ENCODE data around the gene TNNT3.
A peak's percentile ranks its signal among the peaks of the same experiment; 100 is the strongest.

Gene TNNT3

DNA sequence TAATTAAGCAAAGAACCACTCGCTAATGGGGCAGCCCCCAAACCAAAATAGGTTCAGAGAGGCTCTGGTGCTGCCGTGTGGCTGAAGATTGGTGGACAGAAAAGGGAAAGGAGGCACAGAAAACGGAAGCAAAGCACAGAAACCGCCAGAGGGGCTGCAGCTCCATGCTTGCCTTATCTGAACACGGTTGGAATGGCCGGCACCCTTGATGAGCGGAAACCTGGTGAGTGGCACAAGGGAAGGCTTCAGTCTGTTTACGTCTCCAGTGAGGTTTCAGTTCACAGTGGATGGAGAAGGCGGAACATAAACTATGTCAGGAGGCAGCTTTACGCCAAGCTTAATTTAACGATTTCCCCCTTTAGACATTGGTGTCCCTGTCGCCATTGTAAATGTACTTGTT is 22.6 kb upstream of the TNNT3 start:
- no peak for DNase-seq (ENCODE audit: low read depth in 2 of 2)

DNA sequence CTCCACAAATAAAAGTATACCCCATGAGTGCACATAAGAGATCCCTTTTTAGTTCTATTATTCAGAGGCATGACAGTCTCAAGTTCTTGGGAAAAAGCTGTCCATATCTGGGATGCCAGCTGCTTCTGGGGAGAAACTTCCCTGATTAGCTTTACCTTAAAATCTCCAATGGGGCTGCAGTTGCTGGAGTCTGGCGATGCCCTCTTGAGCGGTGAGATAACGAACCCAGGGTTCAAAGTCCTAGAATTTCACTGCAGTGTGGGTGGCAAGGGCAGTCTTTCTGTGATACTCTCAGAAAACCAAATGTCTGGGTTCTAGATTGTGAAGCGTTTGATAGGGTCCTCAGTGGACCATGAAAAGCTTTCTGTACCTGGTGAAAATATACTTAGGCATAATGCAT is 20.4 kb upstream of the TNNT3 start:
- DNase-seq (ENCODE audit: low read depth in 2 of 2): no peak

DNA sequence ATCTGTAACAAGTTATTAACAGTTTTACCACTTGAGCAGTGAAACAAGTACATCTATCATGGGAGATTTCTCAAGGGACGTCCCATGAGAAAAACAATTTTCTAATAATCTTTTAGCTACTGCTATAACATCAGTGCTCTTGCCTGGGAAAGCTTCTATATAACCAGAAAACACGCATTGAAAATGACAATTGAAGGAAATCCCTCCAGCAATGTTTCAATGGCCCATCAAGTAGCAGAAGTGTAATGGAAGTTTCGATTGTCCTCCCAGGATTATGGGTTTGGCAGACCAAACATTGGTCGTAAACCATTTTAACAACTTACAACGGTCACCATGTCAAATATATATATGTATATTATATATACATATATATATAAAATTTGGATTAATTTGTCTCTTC is 19.8 kb upstream of the TNNT3 start:
- DNase-seq (ENCODE audit: low read depth in 2 of 2): no peak

DNA sequence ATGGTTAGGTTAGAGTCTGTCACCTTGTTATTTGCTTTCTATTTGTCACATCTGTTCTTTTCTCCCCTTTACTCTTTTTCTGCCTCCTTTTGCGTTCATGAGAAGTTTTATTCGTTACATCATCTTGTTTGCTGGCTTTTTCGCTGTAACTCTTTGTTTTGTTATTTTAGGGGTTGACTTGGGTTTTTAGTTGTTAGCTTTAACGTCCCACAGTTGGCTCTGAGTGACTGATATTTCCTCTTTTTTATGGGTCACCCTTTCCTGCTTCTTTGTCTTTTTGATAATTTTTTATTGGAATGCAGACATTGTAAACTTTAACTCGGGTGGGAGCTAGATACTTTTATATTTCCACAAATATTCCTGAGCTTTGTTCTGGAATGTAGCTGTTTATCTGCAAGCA is 13.3 kb upstream of the TNNT3 start:
- DNase-seq (ENCODE audit: low read depth in 2 of 2): no peak

DNA sequence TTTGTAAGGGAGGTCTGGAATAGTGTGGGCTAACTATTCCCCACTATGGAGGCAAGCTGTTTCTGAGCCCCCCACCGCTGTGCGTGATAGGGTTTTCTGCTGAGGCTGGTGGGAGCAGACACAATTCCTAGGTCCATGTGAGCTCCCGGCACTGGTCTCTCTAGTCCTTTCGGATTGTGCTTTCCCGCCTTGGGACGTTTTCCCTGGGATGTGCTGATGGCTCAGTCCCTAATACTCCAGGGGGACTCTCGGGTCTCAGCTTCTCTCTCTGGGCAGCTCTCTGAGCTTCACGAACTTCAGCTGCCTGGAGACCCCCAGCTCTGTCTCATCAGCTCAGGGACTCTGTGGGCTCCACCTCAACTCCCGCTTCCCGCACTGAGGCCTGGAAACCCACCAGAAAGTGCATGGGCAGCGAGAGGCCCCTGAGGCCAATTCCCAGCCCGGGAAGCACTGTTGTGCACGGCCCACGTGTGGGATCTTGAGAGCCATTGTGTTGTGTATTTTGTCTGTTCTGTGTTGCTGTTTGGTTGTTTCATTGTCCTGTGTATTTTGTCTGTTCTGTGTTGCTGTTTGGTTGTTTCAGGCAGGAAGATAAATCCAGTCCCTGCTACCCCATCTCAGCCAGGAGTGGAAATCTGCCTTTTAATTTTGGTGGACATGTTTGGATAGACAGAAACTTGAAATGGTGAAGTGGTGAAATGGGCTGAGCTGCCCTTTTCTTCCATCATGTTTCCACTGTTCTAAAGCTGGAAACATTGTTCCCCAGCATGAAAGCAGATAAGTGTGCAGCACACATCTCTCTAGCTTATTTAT is 12.7 kb upstream of the TNNT3 start:
- no peak for DNase-seq (ENCODE audit: low read depth in 2 of 2)

DNA sequence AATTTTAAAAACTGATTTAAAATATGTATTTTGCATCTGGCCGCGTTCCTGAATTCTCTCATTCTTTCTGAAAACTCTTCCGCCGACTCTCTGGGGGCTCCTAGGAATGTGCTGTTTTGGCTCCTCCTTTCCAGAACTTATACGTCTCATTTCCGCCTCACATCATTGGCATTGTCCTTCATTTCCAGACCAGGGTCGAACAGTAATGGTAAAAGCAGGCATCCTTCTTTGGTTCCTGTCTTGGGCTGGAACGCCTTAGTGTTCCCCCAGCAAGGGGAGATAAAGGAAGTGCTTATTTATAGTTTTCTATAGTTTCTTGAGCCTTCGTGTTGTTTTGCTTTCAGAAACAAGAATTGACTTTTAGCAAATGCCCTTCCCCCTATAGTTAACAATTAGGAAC is 10.9 kb upstream of the TNNT3 start:
- DNase-seq (ENCODE audit: low read depth in 2 of 2): peak; percentile 41 to 44

DNA sequence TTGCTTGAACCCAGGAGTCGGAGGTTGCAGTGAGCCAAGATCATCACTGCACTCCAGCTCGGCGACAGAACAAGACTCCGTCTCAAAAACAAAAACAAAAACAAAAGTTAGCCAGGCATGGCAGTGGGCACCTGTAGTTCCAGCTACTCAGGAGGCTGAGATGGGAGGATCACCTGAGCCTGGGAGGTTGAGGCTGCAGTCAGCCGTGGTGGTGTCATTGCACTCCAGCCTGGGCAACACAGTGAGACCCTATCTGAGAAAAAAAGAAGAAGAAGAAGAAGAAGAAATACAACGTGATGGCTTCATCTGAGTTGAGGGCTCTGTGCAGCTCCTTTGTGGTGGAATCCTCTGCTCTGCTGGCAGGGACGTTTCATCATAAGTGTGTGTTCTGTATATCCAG is 10.0 kb upstream of the TNNT3 start:
- DNase-seq (ENCODE audit: low read depth in 2 of 2): no peak

DNA sequence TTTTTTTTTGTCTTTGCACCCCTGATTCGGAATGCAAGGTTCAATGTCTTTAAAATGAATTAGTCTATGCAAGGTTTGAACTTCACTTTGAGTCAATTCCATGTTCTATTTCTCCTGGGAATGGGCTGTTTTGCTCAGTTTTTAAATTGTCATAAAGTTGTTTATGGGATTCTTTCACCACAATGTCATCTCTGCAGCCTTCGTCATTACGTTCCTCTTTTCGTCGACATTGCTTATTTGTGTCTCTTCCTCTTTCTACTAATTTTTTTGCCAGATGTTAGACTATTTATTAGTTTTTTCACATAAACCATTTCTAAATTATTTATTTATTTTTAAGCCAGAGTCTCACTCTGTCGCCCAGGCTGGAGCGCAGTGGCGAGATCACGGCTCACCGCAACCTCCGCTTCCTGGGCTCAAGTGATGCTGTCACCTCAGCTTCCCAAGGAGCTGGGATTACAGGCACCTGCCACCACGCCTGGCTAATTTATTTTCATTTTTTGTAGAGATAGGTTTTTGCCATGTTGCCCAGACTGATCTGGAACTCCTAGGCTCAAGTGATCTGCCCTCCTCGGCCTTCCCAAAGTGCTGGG is 7.1 kb upstream of the TNNT3 start:
- no peak for DNase-seq (ENCODE audit: low read depth in 2 of 2)

DNA sequence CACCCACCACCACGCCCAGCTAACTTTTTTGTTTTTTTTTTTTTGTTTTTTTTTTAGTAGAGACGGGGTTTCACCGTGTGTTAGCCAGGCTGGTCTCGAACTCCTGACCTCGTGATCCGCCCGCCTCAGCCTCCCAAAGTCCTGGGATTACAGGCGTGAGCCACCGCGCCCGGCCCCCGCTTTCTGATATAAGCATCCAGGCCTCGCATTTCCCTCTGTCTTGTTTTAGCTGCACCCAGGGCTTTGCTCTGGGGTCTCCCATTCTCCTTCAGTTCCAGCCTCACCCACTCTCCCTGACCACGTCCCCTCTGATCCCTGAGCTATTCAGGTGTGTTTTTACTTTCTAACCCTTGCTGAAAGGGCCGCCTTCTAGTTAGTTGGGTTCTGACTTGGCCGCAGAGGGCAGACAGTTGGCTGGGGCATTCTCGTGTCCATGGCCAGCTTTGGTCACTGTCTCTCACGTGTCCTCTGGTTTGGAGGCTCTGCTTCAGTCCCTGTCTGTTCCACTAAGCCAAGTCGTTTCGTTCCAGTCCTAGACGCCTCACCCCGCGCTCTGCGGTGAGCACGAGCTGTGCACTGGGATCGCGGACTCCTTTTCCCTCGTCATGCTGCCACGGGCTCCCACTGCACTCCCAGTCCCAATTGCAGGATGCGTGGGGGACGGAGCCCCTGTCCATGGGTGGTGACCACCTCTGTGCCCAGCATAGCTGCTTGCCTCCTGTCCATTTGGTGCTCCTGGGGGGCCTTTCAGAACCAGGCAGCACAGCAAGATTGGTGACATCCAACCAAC is 6.0 kb upstream of the TNNT3 start:
- DNase-seq (ENCODE audit: low read depth in 2 of 2): no peak

DNA sequence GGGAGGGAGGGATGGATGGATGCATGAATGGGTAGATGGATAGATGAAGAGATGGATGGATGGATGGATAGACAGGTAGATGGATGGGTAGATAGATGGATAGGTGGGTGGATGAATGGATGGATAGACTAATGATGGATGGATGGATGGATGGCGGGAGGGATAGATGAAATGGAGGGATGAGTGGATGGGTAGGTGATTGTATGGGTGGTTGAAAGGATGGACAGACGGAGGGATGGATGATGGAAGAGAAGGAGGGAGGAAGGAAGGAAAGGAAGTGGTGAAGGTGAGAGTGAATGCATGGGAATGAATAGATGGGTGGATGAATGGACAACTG is 3.7 kb upstream of the TNNT3 start:
- no peak for DNase-seq (ENCODE audit: low read depth in 2 of 2)

DNA sequence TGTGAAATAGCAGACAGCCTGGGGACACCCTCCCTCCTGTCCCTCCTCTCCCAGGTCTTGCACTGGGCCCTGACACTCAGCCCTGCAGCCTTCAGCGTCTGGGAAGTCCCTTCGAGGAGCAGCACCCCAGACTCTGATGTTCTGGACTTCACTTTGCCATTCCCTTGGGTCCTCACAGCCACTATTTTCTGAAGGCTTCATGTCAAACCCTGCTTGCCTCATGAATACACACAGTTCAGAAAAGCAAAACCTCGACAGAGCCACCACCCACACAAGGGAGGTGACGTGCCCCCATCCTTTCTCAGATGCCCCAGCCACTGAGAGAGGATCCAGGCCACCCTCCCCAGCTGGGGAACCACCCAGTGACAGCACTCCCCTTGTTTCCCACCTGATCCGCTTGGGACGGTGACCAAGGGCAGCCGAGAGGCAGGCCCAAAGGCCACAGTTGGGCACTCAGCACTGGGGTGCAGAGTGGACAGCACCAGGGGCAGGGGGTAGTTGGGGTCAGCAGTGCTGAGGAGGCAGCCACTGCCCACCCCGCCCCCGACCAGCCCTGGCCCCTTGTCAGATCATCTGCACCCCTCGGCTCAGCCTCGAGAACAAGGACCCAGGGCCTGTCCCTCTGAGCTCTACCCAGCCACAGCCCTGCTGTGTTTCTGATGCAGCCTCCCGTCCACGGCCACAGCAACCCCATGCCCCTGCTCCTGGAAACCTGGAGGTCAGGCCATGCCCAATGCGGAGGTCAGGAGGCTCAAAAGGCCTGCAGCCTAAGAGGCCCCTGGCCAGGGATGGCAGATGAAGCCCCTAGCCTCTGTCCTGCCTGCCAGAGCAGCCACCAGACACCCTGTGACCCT is 3.1 kb upstream of the TNNT3 start:
- no peak for DNase-seq (ENCODE audit: low read depth in 2 of 2)

DNA sequence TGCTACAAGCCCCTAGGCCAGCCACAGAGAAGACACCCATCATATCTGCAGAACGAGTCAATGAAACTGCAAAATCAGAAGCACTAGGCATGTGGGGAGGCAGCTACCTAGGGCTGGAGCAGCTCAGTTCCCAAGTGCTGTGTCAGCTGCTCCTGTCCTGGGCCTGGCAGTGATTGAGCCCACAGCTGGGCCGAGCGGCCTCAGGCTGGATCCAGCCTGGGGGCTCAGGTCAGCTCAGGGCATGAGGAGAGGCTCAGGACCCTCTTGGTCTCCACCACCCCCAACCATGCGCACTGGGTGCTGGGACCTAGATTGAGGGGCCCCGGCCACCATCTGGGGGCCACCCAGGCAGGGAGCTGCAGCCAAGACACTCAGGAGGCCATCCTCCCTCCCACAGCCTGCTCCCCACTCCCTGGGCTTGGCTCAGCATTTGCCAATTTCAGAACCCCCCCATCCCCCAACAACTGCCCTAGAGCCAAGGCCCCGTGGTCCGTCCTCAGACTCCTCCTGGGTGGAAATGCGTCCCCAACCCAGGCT is 2.4 kb upstream of the TNNT3 start:
- DNase-seq (ENCODE audit: low read depth in 2 of 2): no peak

DNA sequence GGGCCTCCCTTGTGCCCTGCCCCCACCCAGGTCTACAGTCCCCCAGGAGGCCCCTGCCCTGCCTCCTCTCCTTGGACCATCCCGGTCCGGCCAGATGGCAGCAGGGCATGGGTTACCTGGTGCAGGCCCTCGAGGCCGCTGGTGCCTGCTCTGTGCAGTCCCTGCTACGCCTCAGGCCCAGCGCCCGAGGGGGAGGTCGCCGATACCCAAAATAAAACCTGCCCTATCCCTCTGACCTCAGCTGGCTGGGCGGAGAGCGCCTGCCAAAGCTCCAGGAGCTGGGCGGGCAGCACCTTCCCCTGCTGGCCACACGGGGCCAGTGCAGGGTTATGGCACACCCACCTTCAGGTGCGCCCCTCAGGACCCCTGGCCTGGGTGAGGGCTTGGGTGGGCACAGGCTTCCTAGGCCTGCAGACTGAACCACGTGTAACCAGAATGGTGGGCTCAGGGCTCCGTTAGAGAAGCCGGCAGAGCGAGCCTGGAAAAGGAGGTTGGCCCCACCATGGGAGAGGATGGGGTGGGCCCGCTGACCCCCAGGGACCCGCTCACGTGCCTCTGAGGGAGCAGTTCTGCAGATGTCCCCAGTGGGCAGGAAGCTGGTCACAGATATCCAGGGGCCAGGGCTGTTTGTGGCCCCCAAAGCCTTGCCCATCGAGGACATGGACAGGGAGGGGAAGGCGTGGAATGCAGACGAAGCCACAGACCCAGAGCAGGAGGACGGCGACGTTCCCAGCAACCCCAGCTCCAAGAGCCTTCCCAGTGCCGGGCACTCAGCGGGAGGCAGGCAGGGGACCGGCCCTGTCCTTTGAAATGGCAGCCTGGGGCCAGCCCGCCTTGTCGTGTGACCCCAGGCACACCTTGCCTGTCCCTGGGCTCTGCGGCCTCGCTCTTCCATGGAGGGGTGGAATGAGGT is 1.7 kb upstream of the TNNT3 start:
- no peak for DNase-seq (ENCODE audit: low read depth in 2 of 2)

DNA sequence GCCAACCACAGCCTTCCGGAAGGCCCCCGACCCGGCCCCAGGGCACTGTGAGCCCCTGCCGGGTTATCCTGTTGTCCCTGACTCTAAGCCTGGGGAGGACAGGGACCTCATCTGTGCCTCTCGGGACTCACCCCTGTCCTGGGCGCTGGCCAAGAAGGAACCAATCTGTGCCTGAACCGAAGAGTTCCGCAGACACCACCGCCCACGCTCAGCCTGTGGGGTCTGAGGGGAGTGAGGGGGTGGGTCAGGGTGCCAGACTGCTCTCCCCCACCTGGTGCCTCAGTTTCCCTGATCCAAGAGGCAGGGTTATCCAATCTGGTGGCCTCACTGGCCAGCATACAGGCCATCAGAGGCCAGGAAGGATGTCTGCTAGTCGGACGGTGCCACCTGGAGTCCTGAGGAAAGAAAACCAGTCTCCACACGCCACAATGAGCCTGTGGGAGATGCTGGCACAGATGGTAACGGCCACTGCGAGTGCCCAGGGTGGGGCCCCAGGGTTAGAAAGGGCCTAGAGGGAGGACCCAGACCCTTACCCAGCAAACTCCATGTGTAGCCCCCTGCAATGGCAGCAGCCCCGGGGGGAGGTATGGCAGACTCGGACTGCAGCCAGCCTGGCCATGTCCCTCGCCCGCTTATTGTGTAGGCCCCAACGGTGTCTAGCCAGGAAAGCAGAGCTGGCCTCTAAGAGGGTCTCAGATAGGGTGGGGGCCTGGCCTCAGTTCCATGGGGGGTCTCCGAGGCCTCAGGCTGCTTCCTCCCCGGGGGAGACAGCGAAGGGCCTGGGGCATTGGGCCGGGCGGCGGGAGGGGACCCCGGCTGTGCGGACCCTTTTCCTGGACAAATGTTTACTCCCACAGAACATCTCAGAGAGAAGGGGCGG is 827 bp upstream of the TNNT3 start:
- no peak for DNase-seq (ENCODE audit: low read depth in 2 of 2)

DNA sequence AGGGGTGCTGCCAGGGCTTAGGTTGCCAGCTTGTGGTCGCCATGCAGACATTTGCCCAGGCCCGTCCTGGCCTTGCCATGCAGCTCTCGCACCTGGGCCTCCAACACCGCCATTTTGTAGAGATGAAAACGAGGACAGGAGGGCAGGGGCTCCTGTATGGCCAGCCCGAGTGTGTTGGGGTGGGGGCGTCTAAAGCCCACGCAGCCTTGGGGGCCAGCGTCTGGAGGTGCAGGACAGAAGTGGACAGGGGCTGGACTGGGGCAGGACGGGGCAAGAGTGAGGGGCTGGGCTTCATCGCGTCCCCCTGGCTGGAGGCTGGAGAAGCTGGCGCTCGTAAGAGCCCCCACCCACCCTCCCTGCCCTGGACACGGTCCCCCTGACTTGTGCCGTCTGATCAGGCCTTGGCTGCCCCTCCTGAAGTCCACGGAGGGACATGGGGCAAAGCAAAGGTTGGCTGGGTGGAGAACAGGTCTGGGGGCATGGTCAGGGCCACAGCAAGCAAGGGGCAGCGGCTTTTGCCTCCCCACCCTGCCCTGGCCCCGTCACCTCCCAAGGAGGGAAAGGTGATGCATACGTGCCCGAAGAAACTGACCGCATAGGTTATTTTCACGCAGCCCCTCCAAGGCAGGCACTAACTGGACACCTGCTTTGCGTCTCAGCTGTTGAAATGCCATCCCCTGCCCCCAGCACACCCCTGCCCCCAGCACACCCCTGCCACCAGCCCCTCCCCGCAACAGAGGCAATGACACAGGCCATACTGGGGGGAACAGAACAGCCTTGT is 815 bp downstream of the TNNT3 start:
- no peak for DNase-seq (ENCODE audit: low read depth in 2 of 2)

DNA sequence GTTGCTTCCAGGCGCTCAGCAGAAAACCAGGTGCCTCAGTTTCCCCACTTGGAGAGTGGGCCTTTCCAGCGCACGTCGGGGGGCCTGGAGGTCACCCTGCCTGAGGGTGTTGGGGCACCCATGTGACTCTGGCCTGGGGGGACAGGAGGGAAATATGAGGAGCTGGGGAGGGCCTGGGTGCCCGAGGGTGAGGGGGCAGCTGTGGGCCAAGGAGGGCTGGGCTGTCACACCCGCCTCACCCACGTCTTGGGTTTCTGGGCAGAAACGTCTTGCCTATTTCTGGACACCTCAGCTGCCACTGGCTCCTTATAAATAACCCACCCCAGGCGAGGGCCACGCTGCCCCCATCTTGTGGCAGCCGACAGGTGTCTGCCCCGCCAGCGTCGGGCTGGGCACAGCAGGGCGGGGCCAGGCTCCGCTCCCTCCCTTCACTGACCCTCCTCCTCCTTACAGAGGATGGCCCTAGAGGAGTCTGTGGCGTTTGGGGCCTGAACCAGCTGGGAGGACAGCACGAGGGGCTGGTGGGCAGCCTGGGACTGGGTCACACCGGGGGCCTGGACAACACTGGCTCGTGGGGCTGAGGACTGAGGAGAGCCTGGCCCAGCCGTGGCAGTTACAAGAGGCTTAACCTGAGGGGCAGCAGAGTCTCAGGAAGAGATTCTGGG is 1.5 kb downstream of the TNNT3 start:
- no peak for DNase-seq (ENCODE audit: low read depth in 2 of 2)

DNA sequence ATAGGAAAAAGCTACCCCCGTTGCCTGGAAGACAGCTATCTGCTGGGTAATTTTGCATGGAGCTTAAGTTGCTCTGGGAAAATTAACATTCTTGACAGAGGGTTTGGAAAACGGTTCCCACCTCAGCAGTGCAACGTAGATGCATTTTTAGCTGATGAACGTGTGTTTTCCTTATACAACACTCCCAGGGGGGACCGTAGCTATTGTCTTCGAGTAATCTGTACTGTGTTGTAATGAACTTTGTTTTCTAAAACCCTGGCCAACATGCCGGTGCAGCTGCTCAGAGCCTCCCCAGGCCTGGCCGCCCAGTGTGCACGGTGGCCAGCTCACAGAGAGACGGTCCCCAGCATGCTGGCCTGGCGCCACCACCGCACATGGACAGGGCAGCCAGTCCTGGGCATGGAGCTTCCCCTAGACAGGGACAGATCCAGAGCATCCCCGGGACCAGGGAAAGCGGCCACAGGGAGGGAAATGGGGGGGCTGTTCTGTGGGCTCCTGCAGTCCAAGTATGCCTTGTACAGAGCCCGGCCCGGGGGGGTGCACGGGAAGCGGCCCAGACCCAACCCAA is 2.2 kb downstream of the TNNT3 start:
- DNase-seq (ENCODE audit: low read depth in 2 of 2): no peak

DNA sequence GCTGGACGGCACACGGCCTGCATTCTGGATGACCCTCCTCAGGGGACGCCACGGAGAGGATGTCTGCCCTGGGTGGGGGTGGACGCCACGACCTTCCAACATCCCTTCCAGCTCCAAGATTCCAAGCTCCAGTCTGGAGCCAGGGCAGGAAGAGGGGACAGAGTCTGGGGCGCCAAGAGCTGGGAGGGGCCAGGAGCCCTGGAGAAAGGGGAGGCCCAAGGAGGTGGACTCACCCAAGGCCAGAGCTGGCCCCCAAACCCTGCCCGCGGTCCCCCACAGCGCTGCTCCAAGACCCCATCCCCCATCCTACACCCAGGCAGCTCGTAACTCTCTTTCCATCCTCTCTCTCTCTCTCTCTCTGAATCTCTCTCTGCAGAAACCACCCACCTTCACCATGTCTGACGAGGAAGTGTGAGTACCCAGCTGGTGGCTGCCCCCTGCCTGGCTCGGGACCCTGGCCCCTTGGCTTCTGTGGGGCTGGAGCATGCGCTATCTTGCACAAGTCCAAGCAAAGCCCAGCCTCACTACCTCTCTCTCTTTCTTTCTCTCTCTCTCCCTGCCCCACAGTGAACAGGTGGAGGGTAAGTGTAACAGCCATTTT is 3.1 kb downstream of the TNNT3 start:
- DNase-seq (ENCODE audit: low read depth in 2 of 2): no peak
